GM21529 (cell line): ENCODE measurements around the gene MDM4.
A peak's percentile ranks its signal among the peaks of the same experiment; 100 is the strongest.
"Not testable (repeated sequence)": the region's sequence is repeated elsewhere in the genome, so short reads cannot be mapped to it uniquely, and the experiment has no call there.

Source experiments
- ATAC-seq: cut with Tn5 transposase; IDR thresholded peaks from one replicate; pipeline ENCODE4 v1.9.1; 2021; ENCODE audit not compliant: unreplicated experiment

Gene MDM4

DNA sequence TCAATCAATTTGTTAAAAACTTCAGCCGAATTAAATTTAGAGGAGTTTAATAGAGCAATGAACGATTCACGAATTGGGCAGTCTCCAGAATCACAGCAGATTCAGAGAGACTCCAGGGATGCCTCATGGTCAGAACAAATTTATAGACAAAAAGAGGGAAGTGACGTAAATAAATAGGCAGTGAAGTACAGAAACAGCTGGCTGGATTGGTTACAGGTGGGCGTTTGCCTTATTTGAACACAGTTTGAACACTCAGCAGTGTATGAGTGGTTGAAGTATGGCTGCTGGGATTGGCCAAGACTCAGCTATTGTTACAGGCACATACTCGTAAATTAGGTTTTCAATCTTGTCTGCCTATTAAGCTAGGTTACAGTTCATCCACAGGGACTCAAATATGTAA, 43.8 kb downstream of the MDM4 start:
- not testable (repeated sequence) for ATAC-seq

DNA sequence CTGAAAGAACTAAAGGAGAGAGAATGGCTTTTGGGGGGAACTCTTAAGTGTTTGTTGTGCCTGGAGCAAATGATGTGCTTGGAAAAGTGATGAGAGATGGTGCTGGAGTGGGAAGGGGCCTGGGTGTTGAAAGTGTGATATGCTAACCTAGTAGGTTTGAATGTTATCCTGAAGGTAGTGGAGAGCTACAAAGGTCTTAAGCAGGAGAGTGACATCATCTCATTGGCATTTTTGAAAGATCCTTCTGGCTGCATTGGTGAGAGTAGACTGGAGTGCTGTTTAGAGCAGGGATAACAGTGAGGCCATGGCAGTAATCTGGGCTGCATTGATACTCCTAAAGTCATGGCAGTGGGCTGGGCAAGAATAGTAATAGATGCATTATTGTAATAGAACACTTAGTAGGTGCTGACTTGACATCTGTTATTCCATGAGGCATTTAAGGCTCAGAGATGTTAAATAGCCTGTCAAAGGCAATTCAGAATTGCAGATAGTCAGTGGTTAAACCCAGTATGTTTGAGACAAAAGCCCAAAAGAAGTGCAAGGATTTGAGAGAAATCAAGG, 44.5 kb downstream of the MDM4 start:
- no peak for ATAC-seq

DNA sequence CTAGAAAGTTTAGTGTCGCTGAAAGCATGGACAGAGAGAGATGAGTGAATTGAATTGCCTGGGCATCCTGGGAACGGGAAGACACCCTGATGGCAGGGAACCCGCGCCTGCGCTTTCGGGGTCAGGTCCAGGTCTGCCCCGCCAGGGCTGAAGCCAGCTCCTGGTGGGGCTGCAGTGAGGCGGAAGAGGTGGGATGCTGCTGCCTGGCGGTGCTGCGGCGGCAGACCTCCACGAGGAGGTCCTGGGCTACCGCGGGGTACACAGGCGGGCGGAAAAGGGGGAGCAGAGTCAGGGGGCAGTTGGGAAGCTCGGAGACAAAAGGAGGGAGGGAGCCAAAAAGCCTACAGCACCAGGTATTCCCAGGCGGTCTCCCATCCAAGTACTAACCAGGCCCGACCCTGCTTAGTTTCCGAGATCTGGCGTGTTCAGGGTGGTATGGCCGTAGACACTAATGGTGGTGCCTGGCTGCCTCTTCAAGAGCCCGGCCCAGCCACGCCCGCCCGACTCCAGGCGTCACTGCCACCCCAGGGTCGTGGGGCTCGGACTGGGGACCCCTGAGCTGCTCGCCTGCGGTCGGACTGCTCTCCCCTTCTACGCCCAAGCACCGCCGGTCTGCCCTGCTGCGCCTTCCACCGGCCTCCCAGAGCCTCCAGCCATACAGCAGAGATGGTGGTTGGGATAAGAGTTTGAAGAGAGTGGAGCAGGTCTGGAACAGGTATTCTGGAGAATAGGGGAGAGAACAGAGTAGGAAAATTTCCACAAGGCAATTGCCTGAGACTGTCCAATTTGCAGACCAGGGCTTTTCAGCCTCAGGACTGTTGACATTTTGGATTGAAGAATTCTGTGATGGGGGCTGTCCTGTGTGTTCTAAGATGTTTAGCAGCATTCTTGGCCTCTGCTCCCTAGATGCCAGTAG, 46.1 kb downstream of the MDM4 start:
- ATAC-seq = no peak

DNA sequence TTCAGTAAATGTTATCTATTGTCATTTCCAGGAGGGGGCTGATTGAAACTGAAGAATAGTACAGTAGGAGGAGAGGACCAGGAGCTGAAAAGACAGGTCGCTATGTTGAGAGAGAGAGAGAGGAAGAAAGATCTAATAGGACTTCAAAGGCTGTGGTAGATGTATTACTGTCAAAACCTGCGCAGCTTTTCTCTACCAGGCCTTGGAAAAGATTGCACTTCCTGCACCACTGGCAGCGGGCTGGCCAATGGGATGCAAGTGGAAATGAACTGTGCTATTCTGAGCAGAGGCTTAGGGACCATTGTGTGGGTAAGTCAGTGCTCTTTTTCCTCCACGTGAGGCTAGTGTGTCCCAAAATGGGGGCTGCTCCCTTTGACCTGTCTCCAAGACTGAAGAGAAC, 47.1 kb downstream of the MDM4 start:
- ATAC-seq = no peak

DNA sequence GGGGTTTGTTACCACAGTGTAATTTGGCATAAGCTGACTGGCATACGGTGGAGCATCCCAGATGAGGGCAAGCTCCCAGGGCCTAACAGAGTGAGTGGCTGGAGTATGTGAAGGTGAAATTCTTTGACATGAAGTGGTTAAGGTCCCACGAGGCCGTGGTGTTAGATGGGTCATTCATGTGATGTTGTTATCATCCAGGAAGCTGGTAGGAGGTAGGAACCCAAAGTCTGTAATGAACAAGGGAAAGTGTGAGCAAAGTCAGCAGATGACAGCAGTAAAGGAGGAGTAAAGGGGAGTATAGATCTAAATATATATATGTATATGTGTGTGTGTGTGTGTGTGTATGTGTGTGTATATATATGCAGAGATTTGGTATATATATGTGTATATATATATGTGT, 47.6 kb downstream of the MDM4 start:
- ATAC-seq = no peak

DNA sequence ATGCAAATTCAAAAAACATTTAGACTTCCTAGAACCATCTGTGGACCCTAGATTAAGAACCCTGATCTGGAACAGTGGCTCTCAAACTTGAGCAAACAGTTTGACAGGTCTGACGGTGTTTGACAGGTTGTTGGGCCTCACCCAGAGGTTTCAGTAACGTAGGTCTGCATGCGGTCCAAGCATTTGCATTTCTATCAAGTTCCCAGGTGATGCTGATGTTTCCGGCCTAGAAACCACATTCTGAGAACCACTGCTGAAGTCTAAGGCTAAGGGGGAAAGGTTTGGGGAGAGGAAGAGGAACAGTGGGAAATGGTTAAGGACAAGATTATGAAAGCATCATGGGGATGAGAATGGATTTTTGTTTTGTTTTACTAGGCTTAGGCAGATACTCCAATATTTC, 48.6 kb downstream of the MDM4 start:
- ATAC-seq = peak; percentile 92

DNA sequence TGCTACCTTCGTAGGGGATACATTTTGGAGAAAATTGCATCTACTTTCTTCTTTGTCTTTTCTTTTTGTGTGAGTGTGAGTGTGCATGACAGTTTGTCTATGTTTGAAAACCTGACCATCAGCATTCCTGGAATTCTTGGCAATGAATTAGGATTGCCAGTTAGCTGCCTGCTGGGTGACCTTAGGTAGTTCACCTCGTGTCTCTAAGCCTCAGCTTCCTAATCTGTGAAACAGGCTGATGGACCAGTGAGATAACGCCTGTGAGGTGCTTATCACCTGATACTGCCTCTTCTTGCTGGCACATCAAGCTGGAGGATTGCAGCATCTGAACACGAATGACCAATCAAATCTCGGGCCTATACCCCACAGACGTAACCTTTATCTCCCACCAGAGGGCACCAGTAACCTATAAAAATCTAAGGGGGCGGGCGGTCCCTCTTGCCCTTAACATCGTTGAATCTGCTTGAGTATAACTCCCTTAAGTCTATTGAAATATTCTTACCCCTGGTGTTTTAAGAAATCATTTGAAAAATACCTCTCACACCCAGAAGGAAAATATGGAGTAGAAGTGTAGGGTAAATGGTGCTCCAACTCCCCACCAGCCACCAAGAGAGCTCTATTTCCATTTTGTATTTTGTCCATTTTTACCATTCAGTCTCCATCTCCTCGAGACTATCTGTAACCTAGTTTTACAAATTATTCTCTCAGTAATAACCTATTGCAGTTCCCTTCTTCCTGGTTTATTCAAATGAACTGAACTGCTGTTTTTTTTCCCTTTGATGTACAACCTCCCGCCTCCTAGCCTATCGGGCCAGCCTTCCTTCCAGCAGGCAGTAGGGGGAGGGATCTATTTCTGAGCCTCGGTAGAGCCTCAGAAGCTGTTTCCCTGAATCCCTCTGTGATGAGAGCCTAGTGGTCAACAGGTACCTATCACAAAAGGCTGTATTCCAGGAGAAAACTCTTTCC, 49.7 kb downstream of the MDM4 start:
- no peak for ATAC-seq

DNA sequence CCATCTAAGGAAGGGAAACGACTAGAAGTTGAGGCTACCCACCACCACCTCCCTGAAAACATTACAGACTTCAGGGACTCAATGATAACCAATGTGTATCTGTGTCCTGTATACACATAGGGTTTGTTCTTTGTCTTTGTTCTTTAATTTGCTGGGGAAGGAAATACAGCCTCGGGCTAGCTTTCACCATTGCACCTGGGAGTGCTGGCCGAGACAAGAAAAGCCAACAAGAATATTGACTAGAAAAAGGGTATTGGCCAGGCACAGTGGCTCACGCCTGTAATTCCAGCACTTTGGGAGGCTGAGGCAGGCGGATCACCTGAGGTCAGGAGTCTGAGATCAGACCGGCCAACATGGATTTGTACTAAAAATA, 50.4 kb downstream of the MDM4 start:
- ATAC-seq = no peak

DNA sequence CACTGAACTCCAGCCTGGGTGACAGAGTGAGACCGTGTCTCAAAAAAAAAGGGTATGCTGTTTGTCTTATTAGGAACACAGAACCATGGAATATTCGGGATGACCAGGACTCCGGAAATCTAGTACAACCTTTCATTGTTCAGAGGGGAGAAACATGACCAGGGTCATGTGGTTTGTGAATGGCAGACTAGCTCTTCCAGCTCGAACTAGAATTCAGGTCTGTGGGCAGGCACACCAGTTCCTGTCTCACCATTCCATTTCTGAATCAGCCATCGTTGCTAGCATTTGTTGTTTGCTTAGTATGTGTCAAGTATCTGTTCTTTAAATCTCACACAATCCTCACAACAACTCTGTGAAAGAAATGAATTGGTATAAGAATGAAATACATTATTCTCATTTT, 50.9 kb downstream of the MDM4 start:
- no peak for ATAC-seq

DNA sequence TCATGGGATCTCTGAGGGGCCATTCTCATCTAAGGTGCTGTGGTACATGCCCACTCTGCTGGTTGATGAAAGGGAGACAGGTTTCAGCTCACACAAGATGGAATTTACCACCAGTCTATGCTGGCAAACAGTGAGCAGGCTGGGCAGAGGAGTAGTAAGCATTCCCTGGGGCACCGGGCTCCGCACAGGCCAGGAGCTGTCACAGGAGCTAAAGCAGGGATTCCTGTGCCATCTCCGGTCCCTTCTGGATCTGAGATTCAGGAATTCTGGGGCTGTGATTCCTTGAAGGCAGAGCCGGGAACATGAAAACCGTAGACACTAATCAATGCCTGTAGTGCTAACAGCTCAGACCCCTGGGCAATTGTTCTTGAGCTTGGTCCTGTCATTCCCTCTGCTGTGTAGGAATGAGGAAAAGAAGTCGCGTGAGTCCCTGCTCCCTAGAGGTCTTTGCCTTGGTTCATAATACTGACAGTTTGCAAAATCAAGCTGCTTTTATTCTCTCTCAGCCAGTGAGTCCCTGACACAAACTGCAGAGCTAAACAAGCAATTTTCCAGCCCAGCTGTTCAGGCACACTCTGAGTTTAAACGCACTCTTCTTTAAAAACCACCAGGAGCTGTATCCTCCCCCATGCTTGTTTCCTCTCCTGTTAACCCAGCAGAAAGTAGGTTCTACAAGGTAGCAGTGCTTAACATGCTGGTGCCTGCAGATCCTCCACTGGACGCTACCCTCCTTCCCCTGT, 52.5 kb downstream of the MDM4 start:
- ATAC-seq = no peak

DNA sequence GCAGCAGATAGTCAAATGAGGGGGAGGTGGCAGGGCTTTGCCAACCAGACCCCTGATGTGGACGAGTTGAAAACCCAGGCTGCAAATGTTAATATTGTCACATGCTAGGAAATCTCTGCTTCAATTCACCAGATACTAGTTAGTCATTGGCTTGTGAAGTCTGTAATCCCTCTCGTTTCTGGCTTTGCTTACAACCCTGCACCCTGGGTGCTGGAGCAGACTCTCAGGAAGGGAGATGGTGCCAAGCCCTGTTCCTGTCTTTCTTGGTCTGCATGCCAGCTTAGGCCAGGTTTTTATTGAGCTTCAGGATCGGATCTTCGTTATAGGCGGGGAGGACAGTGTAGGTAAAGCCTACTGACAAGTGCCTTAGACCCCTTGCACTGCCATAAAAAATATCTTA, 53.3 kb downstream of the MDM4 start:
- ATAC-seq = no peak

DNA sequence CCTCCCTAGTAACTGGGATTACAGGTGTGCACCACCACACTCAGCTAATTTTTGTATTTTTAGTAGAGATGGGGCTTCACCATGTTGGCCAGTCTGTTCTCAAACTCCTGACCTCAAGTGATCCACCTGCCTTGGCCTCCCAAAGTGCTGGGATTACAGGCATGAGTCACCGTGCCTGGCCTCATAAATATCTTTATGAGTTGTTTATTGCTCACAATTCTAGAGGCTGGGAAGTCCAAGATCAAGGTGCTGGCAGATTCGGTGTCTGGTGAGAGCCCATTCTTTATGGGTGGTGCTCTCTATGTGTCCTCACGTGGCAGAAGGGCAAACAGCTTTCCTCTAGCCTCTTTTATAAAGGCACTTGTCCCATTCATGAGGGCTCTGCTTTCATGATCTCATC, 53.8 kb downstream of the MDM4 start:
- ATAC-seq = not testable (repeated sequence)

DNA sequence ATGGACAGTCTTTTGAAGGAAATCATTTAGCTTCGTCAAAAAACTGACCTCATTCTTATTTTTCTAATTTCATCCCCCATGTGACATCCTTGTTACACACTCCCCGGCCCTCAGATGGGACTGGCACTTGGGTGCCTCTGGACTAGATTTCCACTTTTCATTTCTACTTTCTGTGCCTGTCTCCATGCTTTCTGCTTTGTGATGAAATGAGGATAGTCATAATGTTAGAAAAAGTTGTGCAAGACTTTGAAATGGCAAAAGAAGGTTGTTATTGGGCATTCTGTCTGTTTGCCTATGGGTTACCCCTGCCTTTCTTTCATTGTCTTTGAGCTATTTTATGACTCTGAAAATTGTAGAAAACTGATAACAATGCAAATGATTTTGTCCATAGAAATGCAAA, 54.9 kb downstream of the MDM4 start:
- ATAC-seq = no peak

DNA sequence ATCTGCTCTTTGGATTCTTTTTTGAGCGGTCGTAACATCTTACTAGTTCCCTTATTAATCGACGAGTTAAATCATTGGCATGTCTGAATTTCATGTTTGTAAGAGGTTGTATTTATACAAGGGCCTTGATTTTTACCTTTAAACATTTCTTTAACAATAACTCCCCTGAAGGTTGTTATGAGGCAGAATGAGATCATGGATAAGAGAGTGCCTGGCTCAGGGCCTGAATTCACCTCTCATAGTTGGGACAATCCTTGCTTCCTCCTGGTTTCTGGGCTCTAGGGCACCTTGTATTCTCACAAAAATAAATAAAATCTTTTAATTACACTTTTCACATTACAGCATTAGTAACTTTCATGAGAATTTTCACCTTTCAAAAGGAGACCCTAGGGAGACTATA, 55.4 kb downstream of the MDM4 start:
- ATAC-seq = no peak

DNA sequence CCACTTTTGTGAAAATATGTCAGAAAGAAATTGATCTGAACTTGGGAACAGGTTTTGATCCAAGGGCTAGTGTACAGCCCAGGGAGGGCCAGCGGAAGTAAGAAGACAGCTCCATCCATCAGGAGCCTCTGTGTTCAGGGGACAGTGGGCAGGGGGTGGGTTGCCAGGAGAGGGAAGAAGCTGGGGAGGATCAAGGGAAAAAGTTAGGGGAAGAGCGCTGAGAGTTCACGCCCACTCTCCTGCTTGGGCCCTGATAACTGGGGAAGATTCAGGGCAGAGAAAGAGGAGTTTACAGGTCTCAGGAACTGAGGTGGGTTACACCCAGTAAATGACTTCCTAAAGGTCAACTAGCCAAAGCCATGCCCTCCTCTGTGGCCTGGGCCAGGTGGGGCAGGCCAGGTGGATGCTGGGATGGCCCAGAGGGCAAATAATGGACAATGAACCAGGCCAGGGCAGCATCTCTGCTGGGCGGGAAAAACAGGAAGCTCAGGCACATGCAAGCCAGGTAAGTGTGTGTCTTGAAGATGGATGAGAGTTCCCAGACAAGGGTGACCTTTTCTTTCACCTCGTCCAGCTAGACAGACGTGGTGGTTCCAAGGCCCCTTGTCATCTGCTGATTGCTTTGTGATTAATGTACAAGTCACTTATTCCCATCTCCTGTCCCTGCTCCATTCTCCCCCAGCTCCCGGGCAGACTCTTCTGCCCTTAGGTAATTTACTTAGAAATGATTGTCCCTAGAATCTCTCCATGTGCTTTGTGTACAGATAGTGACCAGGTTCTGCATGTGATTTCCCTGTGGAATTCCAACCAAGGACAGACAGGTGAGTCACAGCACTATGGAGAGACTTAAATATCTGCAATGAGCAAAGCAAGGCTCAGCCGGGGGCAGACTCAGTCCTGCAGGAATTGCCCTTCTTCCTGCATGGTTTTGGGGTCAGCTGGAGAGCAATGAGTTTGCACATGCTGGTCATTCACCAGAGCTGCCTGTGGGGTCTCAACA, 57.0 kb downstream of the MDM4 start:
- ATAC-seq = no peak

DNA sequence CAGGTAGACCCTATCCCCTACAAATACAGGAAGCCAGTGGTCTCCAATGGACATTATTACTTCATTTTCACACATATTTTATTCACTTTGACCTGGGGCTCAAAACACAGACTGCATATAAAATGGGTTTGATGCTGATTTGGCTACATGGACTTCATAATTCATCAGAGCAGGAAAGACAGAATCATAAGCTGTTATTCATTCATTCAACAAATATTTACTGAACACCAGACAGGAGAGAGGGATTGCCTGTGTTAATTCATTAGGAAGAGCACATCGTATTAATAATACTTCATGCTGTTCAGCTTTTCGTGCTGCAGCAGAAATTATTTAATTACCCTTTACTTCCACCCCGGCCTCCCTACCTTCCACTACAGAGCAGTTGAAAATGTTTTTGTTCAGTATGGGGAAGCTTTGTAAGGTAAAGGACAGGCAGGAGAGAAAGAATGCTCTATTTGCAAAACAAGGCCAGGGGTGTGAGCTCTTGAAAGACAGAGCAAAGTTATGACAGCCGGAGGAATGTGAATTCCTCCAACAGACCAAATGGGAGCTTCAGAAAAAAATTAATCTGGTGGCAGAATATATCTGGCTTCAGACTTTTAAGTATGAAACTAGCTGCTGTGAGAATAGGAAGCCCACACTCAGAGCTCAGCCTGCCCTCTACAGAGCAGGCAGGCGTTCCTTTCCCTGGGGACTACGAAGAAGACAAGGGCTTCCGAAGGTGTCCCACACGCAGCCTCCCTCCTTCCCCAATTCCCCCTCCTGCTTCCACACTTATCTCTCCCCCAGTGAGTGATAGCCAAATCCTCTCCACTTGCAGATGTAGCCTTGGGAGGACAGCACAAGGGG, 58.0 kb downstream of the MDM4 start:
- no peak for ATAC-seq

DNA sequence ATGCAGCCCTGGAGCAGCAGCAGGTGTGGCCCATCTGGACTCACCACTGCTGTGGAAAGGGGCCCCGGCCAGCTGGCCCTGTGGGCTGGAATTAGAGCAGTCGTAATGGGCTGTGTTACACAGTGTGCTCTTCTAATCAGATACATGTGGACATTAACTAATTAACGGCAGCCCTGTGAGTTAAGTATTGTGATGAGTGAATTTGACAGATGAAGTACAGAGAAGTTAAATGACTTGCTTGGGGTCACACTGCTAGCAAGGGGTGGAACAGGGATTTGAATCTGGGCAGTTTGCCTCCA, 58.6 kb downstream of the MDM4 start:
- no peak for ATAC-seq

DNA sequence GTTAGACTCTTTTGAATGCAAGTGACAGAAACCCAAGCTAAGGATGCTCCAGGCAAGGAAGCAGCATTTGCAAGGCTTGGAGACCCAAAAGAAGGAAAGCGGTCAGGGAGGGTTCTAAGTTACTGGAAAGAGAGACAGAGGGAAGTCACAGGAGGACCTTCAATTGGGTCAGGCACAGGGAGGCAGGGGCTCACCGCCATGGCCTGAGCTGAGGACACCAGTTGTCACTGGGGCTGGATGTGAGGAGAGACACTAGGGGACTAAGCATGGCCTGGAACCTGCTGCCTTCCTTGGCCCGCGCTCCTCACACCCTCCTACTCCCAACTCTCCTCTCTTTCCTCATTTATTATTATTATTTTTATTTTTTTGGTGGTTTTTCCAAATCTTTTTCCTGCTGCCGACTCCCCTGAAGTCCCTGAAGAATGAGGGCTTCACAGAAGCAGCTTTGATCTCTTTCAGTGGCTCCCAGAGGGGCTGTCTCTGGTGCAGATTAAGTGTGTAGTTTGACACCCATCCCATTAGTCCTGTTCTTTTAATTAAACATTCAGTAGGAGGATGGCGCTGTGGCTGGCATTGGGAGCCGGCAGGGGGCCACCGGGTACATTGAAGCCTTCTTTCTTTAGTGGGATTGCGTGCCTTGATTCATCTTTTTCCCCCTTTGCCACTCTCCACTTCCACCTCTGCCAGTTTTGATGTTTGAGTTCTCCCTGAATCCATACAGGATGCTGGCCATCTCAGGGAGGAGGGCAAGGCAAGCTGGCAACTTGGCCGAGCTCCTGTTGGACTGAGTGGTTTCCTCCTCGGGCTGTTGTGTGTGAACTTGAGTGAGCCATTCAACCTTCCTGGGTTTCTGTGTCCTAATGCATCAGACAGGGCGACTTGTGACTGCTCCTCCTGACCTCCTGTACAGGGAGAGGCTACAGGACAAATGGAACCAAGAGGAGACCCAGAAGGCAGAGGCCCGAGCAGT, 59.3 kb downstream of the MDM4 start:
- no peak for ATAC-seq
